GM18517 (cell line): ENCODE measurements around the gene TRAPPC12.
"Not testable (repeated sequence)": the region's sequence is repeated elsewhere in the genome, so short reads cannot be mapped to it uniquely, and the experiment has no call there.

Source experiments
- ATAC-seq: cut with Tn5 transposase; IDR thresholded peaks from one replicate; pipeline ENCODE4 v1.9.1; 2021; ENCODE audit warnings: mild to moderate bottlenecking, moderate library complexity; ENCODE audit not compliant: unreplicated experiment

Gene TRAPPC12

DNA sequence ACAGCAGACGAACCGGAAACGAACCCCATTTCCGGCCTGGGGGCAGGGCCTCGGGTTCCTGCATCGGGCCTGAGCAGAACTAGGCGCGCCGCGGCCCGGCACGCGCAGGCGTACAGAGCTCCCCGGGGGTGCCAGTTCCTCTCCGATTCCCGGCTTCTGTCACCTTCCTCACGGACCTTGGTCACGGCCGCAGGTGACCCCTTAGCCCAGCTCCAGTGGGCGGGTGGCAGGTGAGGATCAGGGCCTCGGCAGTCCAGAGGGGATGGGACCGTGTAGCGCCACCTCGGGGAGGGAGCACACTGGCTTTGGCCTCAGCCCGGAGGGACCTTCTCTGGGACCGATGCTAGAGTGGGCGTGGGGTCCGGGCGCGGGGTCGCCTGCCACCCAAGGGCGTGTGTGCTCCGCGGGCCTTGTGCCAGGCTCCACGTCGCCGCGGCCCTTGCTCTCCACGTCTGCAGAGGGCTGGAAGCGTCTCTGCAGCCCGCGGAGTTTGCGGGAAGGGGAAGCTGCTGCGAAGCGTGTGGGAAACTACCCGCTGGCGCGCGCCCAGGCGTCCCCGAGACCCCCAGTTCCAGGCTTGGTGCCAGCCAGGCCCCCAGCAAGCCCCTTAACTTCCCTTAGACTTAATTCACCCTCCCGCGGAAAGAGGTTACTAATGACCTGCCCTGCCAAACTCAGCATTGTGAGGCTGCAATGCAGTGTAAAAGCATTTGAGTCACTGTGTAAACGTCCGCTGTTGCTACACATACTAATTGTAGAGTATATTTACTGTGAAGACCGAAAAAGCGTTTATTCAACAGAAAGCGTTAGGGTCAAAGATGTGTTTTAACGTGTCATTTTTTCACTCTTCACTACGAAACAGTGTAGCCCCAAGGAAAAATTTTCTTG, at the start of gene TRAPPC12:
Gene TRAPPC12 (plus strand): TSS at position 48 of the 888 bp plus-strand sequence. CDS start 7,930 bp downstream, outside the sequence.
- peak; percentile 58 for ATAC-seq

DNA sequence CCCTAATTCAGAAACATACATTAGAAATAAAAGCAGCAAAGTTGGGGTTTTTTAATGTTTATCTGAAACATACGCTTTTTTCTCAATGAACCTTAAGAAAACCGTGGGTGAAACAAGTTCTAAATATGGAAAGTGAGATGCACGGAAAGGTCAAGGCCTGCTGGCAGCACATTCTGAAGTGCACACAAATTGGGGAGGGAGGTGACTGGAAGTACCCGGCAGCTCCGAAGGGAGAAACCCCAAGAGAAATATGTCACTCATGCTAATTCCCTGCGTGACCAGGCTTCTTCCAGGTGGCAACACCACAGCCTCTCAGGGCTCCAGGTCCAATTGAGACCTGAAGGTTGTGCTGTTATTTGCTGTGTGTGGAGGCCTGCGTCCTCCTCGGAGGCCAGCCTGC, 47.4 kb upstream of the TRAPPC12 start:
- no peak for ATAC-seq

DNA sequence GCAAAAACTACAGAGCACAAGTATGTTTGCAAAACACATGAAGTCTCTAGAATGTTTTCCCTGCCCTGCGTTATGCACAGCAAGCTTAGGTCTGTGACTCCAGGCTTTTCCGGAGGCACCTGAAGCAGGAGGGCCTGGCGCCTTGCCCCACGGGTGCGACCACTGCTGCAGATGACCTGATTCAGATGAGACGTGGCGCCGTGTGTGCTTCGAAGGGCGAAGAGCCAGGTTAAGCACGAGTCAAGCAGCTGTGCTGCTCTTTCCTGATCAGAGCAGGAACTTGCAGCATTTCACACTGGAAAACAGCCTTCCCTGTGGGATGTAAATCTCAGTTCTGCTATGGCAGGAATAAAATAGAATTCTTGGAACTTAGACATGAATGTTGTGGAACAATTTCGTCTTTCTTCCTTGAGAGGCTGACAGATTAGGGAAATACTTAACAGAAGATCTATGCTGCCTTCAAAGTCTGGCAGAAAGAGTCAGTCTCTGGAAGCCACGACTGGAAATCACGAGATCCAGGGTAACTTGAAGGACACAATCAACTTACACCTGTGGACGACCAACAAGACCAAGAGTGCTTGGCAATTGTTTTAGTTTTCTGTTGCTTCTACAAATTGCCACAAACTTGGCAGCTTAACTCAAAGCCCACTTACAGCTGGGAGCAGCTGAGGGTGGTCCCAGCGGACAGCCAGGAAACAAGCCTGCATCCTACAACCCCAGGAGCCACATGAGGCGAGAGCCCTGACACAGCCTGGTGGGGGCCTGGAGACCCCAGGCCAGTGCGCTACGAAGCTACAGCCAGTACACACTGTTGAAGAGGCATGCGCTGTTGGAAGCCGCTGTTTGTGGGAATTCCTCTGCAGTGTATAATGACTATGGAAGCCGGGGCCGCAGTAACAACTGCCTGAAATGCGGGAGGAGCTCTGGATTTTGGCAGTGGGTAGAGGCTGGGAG, 44.8 kb upstream of the TRAPPC12 start:
- no peak for ATAC-seq

DNA sequence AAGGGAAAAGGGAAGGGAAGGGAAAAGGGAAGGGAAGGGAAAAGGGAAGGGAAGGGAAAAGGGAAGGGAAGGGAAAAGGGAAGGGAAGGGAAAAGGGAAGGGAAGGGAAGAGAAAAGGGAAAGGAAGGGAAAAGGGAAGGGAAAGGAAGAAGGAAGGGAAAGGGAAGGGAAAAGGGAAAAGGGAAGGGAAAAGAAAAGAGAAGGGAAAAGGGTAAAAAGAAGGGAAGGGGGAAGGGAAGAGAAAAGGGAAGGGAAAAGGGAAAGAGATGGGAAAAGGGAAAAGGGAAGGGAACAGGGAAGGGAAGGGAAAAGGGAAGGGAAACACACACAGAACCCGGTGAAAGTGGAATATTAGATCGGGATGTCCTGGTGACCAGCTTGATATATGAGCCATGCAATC, 42.6 kb upstream of the TRAPPC12 start:
- ATAC-seq: no peak

DNA sequence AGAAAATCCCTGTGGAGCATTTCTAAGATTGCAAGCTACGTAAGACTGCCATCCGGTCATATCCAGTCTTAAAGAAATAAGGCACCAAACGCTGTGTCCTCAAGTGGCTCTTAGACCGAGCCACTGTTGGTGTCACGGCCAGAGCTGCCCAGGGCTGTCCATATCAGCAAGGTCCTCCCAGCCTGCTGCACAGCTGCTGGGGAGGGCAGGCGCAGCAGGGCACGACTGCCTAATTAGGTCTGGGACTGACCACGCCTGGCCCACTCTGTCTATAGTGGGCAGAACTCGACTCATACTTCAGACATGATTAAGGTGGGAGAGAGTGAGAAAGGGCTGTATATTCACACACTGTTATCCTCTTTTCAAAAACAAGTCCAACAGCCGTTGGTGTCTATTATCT, 41.2 kb upstream of the TRAPPC12 start:
- no peak for ATAC-seq

DNA sequence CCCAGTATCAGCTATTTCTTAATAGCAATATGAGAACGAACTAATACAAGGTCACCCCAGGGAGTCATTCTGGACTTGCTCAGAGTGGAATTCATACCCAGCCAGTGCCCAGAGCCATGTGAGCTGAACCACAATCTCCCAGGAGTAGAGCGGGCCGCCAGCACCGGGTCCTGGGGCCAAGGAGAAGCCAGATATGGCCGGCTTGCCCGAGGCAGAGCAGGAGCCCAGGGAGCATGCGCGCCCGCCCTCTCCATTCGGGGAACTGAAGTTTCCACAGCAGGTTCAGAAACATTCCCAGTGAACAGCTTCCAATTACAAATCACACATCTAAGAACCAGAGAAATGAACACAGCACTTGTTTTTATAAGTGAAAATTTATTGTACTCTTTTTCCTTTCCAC, 39.4 kb upstream of the TRAPPC12 start:
- ATAC-seq: no peak

DNA sequence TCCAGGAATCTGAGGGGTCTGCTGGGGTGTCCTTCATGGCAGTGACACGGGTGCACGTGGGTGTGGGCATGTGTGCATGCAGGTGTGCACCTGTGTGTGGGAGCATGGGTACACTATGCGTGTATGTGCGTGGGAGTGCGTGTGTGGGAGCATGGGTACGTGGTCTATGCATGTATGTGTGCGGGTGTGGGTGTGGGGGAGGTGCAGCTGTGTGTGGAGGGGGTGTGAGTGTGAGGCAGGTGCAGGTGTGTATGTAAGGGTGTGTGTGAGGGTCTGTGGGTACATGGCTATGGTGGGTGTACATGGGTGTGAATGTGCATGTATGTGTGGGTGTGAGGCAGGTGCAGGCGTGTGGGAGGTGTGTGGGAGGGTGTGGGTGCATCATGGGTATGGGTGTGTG, 38.2 kb upstream of the TRAPPC12 start:
- ATAC-seq: no peak

DNA sequence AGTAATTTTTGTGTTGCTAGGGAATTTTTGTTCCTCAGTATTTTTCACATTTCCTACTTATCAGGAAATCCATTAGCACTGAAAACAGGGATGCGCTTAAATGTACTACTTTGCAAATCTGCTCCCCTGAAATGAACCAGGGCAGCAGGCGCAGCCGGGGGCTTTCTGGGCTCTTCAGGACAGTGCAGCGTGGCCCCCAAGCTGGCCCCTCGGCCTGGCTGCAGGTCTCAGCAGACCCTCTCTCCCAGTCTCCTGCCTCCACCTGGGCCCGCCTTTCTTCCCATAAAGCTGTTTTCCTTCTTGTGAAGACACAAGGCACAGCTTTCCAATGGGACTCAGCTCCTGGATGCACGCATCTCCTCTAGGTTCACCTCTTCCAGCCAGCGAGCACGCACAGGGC, 37.2 kb upstream of the TRAPPC12 start:
- ATAC-seq: no peak

DNA sequence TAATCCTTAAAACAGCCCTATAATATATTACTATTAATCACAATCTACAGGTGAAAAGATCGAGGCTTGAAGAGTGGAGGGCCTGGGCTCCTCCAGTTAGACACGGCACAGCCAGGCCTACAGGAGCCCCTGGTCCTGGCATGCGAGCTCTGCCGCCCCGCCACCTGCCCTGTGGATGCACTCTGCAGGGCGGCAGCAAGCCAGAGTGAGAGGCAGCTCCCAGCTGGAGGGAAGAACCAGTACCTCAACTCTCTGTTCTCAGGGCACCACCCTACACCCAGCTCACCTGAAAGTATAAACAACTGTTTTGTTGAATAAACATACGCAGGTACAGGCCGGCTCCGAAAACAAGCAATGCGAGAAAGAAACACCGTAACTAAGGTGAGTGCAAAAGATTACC, 36.5 kb upstream of the TRAPPC12 start:
- ATAC-seq: no peak

DNA sequence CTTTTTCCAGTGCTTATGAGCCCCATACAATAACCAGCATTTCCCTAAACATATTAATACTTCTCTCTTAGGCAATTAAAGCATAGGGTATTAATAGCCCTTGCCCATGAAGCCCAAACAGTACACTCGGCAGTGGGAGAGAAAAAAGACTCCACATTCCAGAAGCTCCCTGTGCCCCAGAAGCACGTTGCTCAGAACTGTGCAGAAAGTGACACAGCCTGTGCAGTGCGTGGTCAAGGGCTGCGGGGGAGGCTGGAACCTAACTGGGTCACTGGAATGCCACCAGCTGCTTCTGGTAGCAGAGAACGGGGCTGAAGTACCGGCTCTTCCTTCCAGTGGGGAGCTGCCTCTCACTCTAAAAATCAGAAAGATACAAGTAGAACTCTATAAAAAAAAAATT, 34.6 kb upstream of the TRAPPC12 start:
- no peak for ATAC-seq

DNA sequence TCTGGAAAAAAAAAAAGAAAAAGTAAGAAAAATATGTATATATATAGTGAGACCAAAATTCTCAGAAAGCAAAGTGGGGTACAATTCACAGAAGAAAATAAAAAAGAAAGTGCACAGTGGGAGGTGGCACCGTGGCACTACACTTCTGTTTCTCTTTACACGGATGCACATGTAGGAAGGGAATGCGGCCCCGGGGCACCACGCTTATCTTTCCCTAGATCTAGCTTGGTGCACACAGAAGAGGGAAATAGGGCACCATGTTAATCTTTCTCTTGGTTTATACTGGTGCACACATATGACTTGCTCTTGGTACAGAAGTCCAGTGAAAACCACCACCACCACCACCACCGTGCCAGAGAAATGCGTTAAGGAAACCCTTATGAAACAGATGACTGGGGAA, 33.9 kb upstream of the TRAPPC12 start:
- no peak for ATAC-seq

DNA sequence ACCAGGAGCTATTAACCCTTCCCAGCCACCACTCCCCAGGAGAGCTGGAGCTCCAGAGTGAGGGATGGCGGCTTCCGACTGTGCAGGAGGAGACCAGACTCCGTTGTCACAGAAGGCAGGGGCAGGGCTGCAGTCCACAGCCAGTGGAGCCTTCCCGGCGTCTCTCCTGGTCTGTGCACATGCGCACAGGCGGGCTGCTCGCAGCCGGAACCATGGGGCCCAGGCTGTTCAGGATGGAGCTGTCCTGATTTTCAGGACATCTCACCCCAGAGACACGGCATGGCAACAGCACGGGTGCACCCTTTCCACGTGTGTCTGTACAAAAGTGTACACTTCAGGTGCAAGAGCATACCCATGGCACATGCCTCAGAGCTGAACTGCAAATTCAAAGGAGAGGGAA, 30.7 kb upstream of the TRAPPC12 start:
- no peak for ATAC-seq

DNA sequence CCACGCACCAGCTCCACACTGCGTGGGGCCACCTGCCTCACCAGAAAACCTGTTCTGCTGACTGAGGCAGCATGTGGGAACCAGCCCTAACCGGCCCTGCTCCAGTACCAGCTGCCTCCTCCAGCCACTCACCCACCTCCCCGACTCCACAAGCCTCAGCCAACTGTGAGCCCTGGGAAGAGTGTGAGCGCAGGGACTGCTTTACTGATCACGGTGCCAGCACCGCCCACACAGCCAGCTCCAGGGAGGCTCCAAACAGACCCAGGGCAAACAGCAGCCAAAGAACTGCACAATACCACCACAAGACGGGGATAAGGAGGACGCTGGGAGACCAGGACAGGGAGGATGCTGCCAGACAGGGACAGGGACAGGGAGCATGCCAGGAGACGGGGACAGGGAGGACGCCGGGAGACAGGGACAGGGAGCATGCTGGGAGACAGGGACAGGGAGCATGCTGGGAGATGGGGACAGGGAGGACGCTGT, 30.2 kb upstream of the TRAPPC12 start:
- no peak for ATAC-seq

DNA sequence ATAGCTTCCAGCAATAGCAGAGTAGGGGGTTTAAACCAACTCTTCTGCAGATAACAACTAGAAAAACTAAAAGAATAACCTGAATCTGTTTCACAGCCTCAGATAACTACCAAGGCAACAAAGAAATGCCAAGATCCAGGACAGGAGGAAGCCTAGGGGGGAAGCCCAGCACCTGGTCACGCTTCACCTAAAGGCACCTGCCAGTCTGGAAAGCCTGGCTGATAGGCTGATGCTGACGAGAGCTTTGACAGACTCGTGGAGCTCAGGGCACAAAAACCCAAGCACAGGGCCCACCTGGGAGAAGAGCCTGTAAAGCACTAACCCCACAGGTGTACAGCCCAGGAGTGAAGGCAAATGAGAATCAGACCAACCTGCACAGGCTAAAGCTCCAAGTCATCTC, 24.5 kb upstream of the TRAPPC12 start:
- ATAC-seq: no peak

DNA sequence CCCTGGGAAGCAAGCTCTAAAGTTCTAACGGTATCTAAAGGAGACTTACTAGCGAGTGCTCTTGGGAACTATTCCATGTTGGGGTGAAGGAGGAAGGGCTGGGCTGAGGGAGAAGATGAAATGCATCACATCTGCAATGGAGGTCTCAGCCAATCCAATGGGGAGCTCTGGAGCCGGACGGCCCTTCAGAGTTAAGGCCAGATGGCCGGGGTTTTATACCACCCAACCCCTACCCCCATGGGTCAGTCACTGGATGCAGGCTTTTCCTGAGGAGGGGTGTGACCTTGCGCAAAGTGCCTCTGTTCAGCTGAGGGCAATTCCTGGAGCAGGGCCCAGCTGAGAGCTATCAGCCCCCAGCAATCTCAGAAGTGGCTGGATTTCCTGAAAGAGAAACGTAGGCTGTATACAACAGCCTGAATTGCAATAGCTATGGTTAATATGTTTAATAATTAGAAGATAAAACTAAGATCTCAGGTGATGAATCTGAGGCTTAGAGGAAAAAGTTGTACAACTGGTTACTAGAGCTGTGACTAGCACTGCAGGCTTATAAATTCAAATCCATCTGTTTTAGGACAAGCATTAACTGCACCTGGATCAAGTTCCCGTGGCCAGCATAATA, 23.4 kb upstream of the TRAPPC12 start:
- no peak for ATAC-seq

DNA sequence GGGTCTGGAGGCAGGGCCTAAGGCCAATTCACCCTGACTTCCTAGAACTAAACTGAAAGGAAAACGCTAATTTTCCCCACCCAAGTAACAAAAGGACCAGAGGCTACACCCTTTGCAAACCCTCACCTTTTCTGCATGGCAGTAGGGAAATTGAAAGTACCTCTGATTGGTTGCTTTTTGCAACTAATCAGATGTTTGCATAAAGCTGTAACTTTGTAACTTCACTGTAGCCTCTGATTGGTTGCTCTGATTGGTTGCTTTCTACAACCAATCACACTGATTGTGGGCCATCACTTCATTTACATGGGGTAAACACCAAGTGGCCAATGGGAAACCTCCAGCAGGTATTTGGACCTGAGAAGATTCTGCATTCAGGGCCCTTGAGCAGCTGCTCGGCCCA, 22.7 kb upstream of the TRAPPC12 start:
- ATAC-seq: no peak

DNA sequence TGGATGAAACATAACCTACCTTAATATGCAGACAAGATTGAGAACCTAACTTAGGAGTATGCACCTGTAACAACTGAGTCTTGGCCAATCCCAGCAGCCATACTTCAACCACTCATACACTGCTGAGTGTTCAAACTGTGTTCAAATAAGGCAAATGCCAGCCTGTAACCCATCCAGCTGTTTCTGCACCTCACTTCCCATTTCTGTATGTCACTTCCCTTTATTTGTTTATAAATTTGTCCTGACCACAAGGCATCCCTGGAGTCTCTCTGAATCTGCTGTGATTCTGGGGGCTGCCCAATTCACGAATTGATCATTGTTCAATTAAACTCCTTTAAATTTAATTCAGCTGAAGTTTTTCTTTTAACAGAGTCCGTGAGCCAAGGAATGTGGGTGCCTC, 22.0 kb upstream of the TRAPPC12 start:
- not testable (repeated sequence) for ATAC-seq

DNA sequence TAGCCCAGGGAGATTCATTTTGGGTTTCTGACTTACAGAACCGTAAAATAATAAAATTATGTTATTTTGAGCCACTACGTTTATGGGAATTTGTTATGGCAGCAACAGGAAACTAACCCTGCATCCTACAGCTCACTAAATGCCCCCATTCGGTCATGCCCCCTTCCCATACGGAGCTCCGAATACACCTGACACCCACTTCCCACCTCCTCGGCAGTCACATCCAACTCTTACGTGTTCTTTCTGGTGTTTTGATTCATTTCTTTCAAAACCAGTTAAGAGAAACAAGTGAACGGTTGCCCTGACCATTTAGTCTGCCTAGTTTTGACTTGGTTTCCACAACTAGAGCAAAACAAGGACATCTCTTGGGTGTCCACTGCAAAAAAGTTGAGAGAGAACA, 21.6 kb upstream of the TRAPPC12 start:
- ATAC-seq: no peak

DNA sequence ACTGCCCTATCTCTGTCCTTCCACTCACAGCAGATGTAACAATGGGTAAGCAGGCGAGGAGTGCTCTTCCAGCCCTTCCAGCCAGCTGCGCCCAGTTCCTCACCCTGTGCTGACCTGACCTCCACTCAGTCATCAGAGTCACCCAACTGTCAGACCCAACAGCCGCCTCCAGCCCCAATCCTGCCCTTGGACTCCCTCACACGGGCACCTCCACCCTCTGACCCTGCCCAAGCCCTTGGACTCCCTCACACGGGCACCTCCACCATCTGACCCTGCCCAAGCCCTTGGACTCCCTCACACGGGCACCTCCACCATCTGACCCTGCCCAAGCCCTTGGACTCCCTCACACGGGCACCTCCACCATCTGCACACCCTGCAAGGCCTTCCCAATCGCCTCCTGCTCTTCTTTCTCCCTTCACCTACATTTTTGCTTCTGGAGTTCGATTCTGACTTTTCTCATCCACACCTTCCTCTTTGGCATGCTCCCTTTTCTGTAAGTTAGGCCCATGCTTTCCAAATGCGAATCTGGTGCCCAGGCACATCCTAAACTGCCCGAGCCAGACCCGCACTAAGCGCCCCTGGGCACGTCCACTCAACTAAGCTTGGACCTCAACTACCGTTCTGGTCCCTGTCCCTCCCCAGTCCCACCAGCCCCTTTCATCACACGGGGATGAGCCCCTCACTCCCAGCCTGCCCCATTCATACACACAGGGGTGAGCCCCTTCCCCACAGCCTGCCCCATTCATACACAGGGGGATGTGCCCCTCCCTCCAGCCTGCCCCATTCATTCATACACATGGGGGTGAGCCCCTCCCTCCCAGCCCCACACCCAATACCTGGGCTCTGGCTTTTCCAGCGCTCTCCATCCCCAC, 17.7 kb upstream of the TRAPPC12 start:
- ATAC-seq: no peak

DNA sequence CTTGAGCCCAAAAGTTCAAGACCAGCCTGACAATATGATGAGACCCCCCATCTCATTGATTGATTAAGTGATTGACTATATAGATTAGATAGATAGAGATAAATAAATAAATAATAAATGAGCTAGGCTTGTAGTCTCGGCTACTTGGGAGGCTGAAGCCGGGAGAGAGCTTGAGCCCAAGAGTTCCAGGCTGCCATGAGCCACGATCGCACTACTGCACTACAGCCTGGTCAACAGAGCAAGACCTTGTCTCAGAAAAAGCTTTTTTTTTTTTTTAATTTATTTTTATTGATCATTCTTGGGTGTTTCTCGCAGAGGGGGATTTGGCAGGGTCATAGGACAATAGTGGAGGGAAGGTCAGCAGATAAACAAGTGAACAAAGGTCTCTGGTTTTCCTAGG, 14.3 kb upstream of the TRAPPC12 start:
- ATAC-seq: no peak
